Uterus (tissue), 2 donors: ENCODE results near the gene PRKG1.

Experiments
- POLR2A ChIP-seq, 2 donors: fragments of 450-650 bp; IDR thresholded peaks; one replicate each; pipeline ENCODE4 v1.6.1; 2016; ENCODE audit warnings: antibody characterized with exemption in 2 of 2, mild to moderate bottlenecking in 1 of 2, moderate library complexity in 1 of 2
- TF ChIP-seq, protein P1 (sequence below), 4 experiments: fragments of 200-600 bp in 2 of 4; fragments of 450-650 bp in 2 of 4; sonication (generic) in 2 of 4; IDR thresholded peaks; one replicate each; pipeline ENCODE4 v1.5.1; 2016 to 2019; ENCODE audit warnings: antibody characterized with exemption in 4 of 4, mild to moderate bottlenecking in 2 of 4, moderate library complexity in 1 of 4

- no peak for TF ChIP-seq POLR2A (IDR thresholded peaks at IDR 0.05)
- TF ChIP-seq, protein P1, sequence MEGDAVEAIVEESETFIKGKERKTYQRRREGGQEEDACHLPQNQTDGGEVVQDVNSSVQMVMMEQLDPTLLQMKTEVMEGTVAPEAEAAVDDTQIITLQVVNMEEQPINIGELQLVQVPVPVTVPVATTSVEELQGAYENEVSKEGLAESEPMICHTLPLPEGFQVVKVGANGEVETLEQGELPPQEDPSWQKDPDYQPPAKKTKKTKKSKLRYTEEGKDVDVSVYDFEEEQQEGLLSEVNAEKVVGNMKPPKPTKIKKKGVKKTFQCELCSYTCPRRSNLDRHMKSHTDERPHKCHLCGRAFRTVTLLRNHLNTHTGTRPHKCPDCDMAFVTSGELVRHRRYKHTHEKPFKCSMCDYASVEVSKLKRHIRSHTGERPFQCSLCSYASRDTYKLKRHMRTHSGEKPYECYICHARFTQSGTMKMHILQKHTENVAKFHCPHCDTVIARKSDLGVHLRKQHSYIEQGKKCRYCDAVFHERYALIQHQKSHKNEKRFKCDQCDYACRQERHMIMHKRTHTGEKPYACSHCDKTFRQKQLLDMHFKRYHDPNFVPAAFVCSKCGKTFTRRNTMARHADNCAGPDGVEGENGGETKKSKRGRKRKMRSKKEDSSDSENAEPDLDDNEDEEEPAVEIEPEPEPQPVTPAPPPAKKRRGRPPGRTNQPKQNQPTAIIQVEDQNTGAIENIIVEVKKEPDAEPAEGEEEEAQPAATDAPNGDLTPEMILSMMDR (IDR thresholded peaks at IDR 0.05) = no peak
Measured at GRCh38 chr10:51291961-51292360, 217.7 kb downstream of the PRKG1 start.
